Measurements from ENCODE around the gene PRDM7.

- TF ChIP-seq E2F4 (CRISPR knock-in tag; IDR thresholded peaks at IDR 0.05; ENCODE audit: borderline replicate concordance, low read depth) (no peak), CTCF (IDR thresholded peaks at IDR 0.05) (no peak), MAX (CRISPR knock-in tag; IDR thresholded peaks at IDR 0.05) (no peak), ZNF512 (CRISPR knock-in tag; IDR thresholded peaks at IDR 0.05; ENCODE audit: borderline replicate concordance) (no peak), MYBL2 (CRISPR knock-in tag; IDR thresholded peaks at IDR 0.05) (no peak)
Measured at GRCh38 chr16:90034504-90034903, 42.6 kb downstream of the PRDM7 start.

Measured in WTC11 (cell line).